Ascending aorta (tissue), 2 donors: ENCODE results near the gene FAM3C. TPM values are rescaled to one million over a fixed set of nuclear protein-coding genes. Genes with fewer than 3 reads are reported as not detected.

Experiments
- DNase-seq, 2 donors: peaks; one replicate each; pipeline ENCODE4 v3.0.0-alpha.2; 2019; ENCODE audit warnings: low spot score in 2 of 2
- H3K27ac ChIP-seq, 2 donors: fragments of 200-600 bp; sonication (generic); one replicate each; pipeline ENCODE4 v1.5.1; 2016 to 2017; ENCODE audit warnings: mild to moderate bottlenecking in 1 of 2
- H3K27me3 ChIP-seq: fragments of 200-600 bp; sonication (generic); one replicate; pipeline ENCODE4 v1.5.1; 2017
- H3K36me3 ChIP-seq, 2 donors: fragments of 200-600 bp; sonication (generic); one replicate each; pipeline ENCODE4 v1.5.1; 2016
- H3K4me1 ChIP-seq, 2 donors: fragments of 200-600 bp; sonication (generic); one replicate each; pipeline ENCODE4 v1.5.1; 2016 to 2017; ENCODE audit warnings: mild to moderate bottlenecking in 1 of 2
- H3K4me3 ChIP-seq, 2 donors: fragments of 200-600 bp; sonication (generic); one replicate each; pipeline ENCODE4 v1.5.1; 2016 to 2017; ENCODE audit warnings: mild to moderate bottlenecking in 1 of 2
- H3K9me3 ChIP-seq, 2 donors: fragments of 200-600 bp; sonication (generic); one replicate each; pipeline ENCODE4 v1.5.1; 2016
- intact Hi-C: fragments of 100-400 bp; cut with DNase I; formaldehyde crosslinking; loops from one replicate; pipeline ENCODE4 v1.15.1; 2023
- total RNA-seq: library from RNA; depleted of rRNA; stranded (reverse); fragments of >200 nt; gene quantifications from one replicate; pipeline ENCODE4 v1.1.0, GENCODE V29; 2016
- TF ChIP-seq, protein P1 (sequence below), 3 experiments: fragments of 200-600 bp in 2 of 3; fragments of 450-650 bp in 1 of 3; sonication (generic) in 2 of 3; IDR thresholded peaks; one replicate each; pipeline ENCODE4 v1.5.1; 2016 to 2019; ENCODE audit warnings: antibody characterized with exemption in 3 of 3, mild to moderate bottlenecking in 1 of 3, moderate library complexity in 1 of 3

The FAM3C gene
- total RNA-seq, 1 donor from 2014 or later = 27.6 TPM

DNA sequence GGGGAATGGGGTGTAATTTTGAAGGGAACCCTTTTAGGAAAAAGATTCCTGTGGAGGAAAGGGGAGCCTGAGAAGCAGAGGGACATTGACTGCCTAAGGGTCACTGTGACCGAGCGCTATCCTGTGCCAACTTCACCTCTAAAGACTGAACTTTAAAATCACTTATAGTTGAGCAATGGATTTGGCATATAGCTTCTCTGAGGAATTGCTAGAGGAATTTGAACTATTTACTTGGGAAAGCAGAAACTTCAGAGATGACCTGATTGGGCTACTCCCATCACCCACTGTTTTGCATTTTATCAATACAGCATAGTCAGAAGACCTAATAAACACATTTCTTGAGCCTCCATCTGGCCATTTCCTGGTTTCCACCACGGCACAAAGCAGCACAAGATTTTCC lies 91.0 kb downstream of the FAM3C start:
- DNase-seq = no peak
- Histone ChIP-seq H3K4me3 (no peak overlapping the region), H3K4me1 (no peaks in the 10 kb centered on the region), H3K9me3 (no peaks in the 10 kb centered on the region), H3K27me3 (no peaks in the 10 kb centered on the region), H3K36me3 (no peaks in the 10 kb centered on the region), H3K27ac (no peak overlapping the region)
- TF ChIP-seq, protein P1, sequence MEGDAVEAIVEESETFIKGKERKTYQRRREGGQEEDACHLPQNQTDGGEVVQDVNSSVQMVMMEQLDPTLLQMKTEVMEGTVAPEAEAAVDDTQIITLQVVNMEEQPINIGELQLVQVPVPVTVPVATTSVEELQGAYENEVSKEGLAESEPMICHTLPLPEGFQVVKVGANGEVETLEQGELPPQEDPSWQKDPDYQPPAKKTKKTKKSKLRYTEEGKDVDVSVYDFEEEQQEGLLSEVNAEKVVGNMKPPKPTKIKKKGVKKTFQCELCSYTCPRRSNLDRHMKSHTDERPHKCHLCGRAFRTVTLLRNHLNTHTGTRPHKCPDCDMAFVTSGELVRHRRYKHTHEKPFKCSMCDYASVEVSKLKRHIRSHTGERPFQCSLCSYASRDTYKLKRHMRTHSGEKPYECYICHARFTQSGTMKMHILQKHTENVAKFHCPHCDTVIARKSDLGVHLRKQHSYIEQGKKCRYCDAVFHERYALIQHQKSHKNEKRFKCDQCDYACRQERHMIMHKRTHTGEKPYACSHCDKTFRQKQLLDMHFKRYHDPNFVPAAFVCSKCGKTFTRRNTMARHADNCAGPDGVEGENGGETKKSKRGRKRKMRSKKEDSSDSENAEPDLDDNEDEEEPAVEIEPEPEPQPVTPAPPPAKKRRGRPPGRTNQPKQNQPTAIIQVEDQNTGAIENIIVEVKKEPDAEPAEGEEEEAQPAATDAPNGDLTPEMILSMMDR (IDR thresholded peaks at IDR 0.05) = no peak
- intact Hi-C loops = no loop called here

DNA sequence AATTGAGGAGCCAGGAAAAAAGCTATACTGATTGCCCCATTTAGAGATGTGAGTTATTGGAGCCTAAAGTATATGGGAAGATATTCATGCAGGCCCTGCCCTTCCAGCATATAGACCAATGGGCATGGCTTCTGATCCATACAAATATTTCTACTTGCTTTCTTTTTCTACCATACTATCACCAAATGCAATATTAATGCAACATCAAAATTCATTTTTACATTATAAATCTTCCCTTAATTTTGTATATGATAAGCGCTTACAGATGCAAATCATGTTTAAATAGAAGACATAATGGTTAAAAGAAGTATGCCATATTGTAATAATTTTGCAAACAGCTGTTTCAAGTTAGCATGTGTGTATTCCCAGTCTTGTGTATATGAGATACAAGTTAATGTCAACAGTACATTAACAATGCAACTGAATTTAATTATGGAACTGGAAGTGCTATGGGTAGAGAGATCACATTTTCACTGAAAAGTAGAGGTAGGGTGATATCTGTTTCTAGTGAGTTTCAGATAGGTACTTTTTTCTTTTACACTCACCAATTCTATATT lies 91.9 kb downstream of the FAM3C start:
- intact Hi-C loops = no loop called here
- TF ChIP-seq, protein P1 (IDR thresholded peaks at IDR 0.05) = no peak
- H3K4me1 ChIP-seq = no peaks in the 10 kb centered on the region
- no peaks in the 10 kb centered on the region for H3K36me3 ChIP-seq
- no peak overlapping the region for H3K4me3 ChIP-seq
- H3K27ac ChIP-seq = no peak overlapping the region
- no peak for DNase-seq
- H3K9me3 ChIP-seq = no peaks in the 10 kb centered on the region
- H3K27me3 ChIP-seq = no peaks in the 10 kb centered on the region

DNA sequence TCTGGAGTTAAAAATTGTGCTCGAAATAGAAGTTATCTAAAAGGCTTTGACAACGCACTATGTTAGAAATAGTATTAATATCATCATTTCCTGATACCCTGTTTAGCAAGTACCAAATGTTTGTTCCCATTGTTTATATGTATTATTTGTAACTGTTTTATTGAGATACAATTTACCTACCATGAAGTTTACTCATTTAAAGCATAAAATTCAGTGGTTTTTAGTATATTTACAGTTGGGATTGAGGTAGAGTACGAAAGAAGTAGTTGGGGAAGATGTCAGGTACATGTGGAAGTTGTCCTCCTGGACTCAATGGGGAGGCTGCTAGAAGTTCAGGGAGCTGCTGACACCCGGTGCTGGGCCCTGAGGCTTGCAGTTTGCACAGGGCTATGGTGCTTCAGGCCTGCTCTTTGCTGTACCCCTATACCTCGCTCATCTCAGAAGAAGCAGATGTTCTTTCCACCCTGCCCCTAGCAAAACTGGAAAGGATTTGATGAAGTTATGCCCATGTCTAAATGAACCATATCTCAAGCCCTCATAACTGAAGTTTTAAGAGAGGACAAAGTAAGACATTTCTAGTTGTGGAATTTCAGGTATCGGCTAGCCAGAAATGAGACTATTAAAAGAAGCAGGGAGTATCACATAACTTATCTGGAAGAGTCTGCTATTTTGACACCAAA lies 92.5 kb downstream of the FAM3C start:
- no peaks in the 10 kb centered on the region for H3K36me3 ChIP-seq
- no peaks in the 10 kb centered on the region for H3K9me3 ChIP-seq
- intact Hi-C loops = no loop called here
- TF ChIP-seq, protein P1 (IDR thresholded peaks at IDR 0.05) = no peak
- no peak overlapping the region for H3K27ac ChIP-seq
- no peaks in the 10 kb centered on the region for H3K27me3 ChIP-seq
- no peak for DNase-seq
- H3K4me3 ChIP-seq = no peak overlapping the region
- no peaks in the 10 kb centered on the region for H3K4me1 ChIP-seq

DNA sequence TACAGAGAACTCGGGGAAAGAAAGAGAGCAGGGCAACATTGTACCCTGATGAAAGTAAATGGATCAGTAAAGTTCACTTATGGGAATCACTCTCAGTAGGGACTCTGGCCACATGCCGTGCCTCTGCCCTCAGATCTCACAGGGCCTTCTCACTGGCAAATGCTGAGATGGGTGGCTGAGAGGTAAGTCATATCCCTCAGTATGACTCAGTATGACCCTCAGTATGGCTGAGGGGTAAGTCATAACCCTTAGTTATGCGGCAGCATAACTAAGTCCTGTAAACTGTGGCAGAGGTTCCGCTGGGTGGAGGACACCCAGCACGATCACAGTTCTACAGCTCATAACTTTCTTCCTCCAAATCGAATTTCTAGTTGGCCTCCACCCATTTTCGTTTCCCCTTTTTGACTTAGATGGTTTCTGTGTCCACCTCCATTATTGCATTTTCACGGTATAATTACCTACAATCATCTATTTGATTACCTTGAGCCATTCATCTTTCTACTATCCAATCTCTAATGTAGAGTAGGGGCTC lies 93.8 kb downstream of the FAM3C start:
- DNase-seq = no peak
- Histone ChIP-seq H3K4me3 (no peak overlapping the region), H3K4me1 (no peaks in the 10 kb centered on the region), H3K27me3 (no peaks in the 10 kb centered on the region), H3K27ac (no peak overlapping the region), H3K9me3 (no peaks in the 10 kb centered on the region), H3K36me3 (no peaks in the 10 kb centered on the region)
- intact Hi-C loops = no loop called here
- TF ChIP-seq, protein P1 (IDR thresholded peaks at IDR 0.05) = no peak

DNA sequence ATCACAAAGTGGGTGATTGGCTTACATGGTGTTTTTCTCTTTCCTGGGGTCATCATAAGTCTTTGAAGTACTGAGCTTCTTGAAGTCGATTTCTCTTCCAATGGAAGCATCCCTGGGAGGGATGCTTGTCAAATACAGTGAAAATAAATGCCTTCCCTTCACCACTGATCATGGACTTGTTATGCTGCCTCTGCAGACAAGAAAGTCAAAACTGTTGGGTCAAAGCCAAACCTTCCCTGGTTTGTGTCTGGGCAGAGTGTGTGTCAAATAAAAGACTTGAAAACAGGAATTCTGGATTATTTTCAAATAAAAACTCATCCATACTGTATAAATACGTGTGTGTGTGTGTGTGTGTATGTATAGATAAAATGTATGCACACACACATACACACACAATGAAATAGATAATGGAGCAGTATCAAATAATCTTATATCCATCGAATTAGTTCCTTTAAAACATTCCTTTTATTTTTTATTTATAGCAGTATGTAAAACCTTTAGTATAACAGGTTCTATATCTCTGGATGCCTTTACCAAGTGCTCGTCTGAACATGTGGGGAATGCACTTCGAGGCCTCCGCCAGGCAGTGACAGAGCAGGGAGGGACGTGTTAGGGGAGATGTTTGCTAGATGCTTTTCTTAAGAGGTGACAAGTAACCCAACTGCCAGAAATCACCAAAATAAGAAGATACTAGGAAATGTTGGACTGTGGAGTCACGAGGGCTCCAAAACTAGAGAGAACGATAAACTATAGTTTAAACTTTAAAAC lies 94.5 kb downstream of the FAM3C start:
- no peaks in the 10 kb centered on the region for H3K9me3 ChIP-seq
- no peak overlapping the region for H3K4me3 ChIP-seq
- no peaks in the 10 kb centered on the region for H3K27me3 ChIP-seq
- intact Hi-C loops = no loop called here
- no peak for DNase-seq
- H3K27ac ChIP-seq = no peak overlapping the region
- TF ChIP-seq, protein P1 (IDR thresholded peaks at IDR 0.05) = no peak
- H3K4me1 ChIP-seq = no peaks in the 10 kb centered on the region
- peaks cover 0 to under 1% of the 10 kb centered on the region in 2 donors for H3K36me3 ChIP-seq
